SU-DHL-6 (cell line): ENCODE data around the gene RPTOR.

ENCODE experiments used
- H2AFZ ChIP-seq: fragments of 200-600 bp; sonication (generic); 2 replicates; pipeline ENCODE4 v1.6.1; 2014; ENCODE audit warnings: low read depth, mild to moderate bottlenecking, moderate library complexity, mixed read lengths, antibody characterized with exemption, low read length; ENCODE audit not compliant: severe bottlenecking
- H3F3A ChIP-seq: fragments of 200-600 bp; shearing (Covaris generic); 2 replicates; pipeline ENCODE4 v1.6.0; 2016; ENCODE audit warnings: antibody characterized with exemption, mild to moderate bottlenecking; ENCODE audit not compliant: insufficient read depth
- H3K27ac ChIP-seq: fragments of 200-600 bp; sonication (generic); 2 replicates; pipeline ENCODE4 v1.5.1; 2016; ENCODE audit warnings: low read depth, mild to moderate bottlenecking, low read length, moderate library complexity, mixed read lengths
- H3K27me3 ChIP-seq: fragments of 200-600 bp; sonication (generic), shearing (Covaris generic); 2 replicates; pipeline ENCODE4 v1.6.0; 2014; ENCODE audit warnings: mild to moderate bottlenecking, low read length
- H3K36me3 ChIP-seq: fragments of 200-600 bp; sonication (generic); 2 replicates; pipeline ENCODE4 v1.6.1; 2014; ENCODE audit warnings: mild to moderate bottlenecking, low read length, mixed read lengths
- H3K4me2 ChIP-seq: fragments of 300-600, 200-600 bp; shearing (Covaris generic), sonication (generic); 2 replicates; pipeline ENCODE4 v1.6.0; 2014; ENCODE audit warnings: low read length, low read depth, mild to moderate bottlenecking; ENCODE audit not compliant: poor library complexity, severe bottlenecking
- H3K4me3 ChIP-seq: fragments of 200-600 bp; sonication (generic); 2 replicates; pipeline ENCODE4 v1.5.1; 2014; ENCODE audit warnings: antibody characterized with exemption, low read length, mild to moderate bottlenecking, mixed read lengths; ENCODE audit not compliant: insufficient read depth, poor library complexity, severe bottlenecking
- H3K79me2 ChIP-seq: fragments of 200-600 bp; sonication (generic); 2 replicates; pipeline ENCODE4 v1.6.1; 2014; ENCODE audit warnings: mild to moderate bottlenecking, low read length, moderate library complexity; ENCODE audit not compliant: insufficient read depth
- H3K9ac ChIP-seq: fragments of 200-600 bp; sonication (generic); 2 replicates; pipeline ENCODE4 v1.7.0; 2014; ENCODE audit warnings: mild to moderate bottlenecking, low read length
- H3K9me2 ChIP-seq: fragments of 200-600 bp; sonication (generic); replicated peaks from 2 replicates; pipeline ENCODE4 v1.6.1; 2014; ENCODE audit warnings: low read length; ENCODE audit not compliant: insufficient read depth
- H3K9me3 ChIP-seq: fragments of 200-600 bp; sonication (generic); 2 replicates; pipeline ENCODE4 v1.6.1; 2014; ENCODE audit warnings: low read length, mixed read lengths; ENCODE audit not compliant: insufficient read depth
- H4K20me1 ChIP-seq: fragments of 200-600 bp; sonication (generic); 2 replicates; pipeline ENCODE4 v1.6.1; 2014; ENCODE audit warnings: low read depth, mild to moderate bottlenecking, antibody characterized with exemption, low read length, moderate library complexity, mixed read lengths
- EZH2phosphoT487 ChIP-seq: fragments of 200-600 bp; sonication (generic), shearing (Covaris generic); conservative IDR thresholded peaks from 2 replicates; pipeline ENCODE4 v1.6.1; 2018; ENCODE audit warnings: mild to moderate bottlenecking, antibody characterized with exemption, low read length, moderate library complexity, mixed read lengths
- TF ChIP-seq, protein P1 (sequence below): fragments of 200-600 bp; sonication (generic); IDR thresholded peaks from one replicate; pipeline ENCODE4 v1.5.1; 2017; ENCODE audit warnings: antibody characterized with exemption, mild to moderate bottlenecking, low read length, moderate library complexity; ENCODE audit not compliant: insufficient read depth, poor library complexity, severe bottlenecking

Gene RPTOR

DNA sequence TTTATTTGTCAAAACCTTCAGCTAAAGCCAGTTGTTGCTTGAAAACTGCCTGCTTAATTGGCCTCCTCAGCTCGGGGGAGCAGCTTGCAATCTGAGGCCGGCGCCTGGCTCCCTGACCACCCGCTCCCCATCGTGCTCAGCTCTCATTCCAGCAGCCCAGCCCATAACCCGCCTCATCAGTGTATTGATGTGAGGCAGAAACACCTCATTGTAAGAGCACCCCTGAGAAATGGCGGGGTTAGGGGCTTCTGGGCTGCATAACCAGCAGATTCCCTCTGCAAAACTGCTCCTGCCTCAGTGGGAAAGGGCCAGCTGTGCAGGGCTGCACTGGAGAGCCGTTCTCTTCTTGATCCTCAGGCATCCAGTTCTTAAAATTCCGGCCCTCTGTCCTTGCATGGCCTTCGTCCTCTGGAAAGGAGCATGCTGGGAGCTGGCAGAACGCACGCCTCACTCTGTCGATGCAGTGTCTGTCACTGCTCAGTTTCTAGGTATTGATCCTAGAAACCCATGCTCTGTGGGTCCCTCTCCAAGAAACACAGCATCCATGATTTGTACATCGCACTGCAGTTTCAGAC, 333.2 kb downstream of the RPTOR start:
- peak overlapping the region; percentile 24 for H3K4me2 ChIP-seq
- TF ChIP-seq EZH2phosphoT487: no peak
- TF ChIP-seq, protein P1, sequence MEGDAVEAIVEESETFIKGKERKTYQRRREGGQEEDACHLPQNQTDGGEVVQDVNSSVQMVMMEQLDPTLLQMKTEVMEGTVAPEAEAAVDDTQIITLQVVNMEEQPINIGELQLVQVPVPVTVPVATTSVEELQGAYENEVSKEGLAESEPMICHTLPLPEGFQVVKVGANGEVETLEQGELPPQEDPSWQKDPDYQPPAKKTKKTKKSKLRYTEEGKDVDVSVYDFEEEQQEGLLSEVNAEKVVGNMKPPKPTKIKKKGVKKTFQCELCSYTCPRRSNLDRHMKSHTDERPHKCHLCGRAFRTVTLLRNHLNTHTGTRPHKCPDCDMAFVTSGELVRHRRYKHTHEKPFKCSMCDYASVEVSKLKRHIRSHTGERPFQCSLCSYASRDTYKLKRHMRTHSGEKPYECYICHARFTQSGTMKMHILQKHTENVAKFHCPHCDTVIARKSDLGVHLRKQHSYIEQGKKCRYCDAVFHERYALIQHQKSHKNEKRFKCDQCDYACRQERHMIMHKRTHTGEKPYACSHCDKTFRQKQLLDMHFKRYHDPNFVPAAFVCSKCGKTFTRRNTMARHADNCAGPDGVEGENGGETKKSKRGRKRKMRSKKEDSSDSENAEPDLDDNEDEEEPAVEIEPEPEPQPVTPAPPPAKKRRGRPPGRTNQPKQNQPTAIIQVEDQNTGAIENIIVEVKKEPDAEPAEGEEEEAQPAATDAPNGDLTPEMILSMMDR: no peak
- 0 out of 2 replicates have a peak overlapping the region, but pooled peaks have one; percentile 18 for H3K9ac ChIP-seq
- H3K9me2 ChIP-seq: no peaks in the 10 kb centered on the region
- H3K27ac ChIP-seq: peak overlapping the region; percentile 77
- H4K20me1 ChIP-seq: no peaks in the 10 kb centered on the region
- H2AFZ ChIP-seq: no peak overlapping the region
- H3K4me3 ChIP-seq: no peak overlapping the region
- no peaks in the 10 kb centered on the region for H3K9me3 ChIP-seq
- H3K36me3 ChIP-seq: no peaks in the 10 kb centered on the region
- no peaks in the 10 kb centered on the region for H3F3A ChIP-seq
- no peaks in the 10 kb centered on the region for H3K27me3 ChIP-seq
- H3K79me2 ChIP-seq: no peaks in the 10 kb centered on the region

GRCh38 chr17:80878876-80879722, 334.5 kb downstream of the RPTOR start:
- Histone ChIP-seq H3K79me2 (no peaks in the 10 kb centered on the region), H3K36me3 (no peaks in the 10 kb centered on the region), H3K9me2 (no peaks in the 10 kb centered on the region), H3K27ac (no peak overlapping the region), H3K9me3 (no peaks in the 10 kb centered on the region), H3F3A (no peaks in the 10 kb centered on the region), H3K4me2 (no peak overlapping the region), H3K4me3 (no peak overlapping the region), H3K9ac (no peak overlapping the region), H4K20me1 (no peaks in the 10 kb centered on the region), H2AFZ (no peak overlapping the region), H3K27me3 (no peaks in the 10 kb centered on the region)
- TF ChIP-seq, protein P1: no peak
- TF ChIP-seq EZH2phosphoT487: no peak

DNA sequence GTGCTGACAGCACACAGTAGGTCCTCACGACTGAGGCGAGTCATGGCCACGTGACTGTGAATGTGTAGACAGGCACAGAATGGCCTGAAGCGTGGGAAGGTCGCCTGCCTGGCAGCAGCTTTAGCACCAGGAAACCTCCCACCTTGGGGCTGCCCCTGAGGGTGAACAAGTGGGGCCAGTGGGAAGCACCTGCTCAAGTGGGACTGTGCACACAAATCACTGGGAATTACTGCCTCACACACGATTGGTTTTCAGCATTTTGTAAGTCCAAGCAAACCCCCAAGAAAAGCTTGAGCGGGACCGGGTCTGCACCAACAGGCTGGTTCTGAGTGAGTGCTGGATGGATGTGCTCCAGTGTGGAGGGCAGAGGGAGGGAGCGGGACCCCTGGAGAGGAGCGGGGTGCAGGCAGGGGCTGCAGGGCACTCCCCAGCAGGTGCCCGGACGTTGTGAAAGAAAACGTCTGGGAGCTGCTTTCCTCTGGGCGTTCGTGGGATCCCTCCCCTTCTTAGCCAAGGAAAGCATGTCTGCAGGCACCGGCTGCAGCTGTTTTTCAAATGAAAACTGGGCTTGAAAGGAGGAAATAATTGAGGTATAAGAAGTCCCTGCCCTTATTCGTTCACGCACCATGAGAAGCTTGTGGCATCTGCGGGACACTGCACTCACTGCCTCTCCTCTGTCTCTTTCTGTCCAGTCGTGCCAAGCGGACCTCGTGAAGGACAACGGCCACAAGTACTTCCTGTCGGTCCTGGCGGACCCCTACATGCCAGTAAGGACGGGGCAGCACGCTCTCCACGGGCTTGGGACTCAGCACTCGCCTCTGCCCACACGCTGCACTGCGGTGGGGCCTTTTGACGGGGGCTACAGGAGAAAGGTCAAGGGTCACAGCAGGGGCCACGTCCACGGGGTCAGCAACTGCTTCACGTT, 335.3 kb downstream of the RPTOR start:
- no peaks in the 10 kb centered on the region for H3F3A ChIP-seq
- TF ChIP-seq EZH2phosphoT487: no peak
- TF ChIP-seq, protein P1: no peak
- H3K9me3 ChIP-seq: no peaks in the 10 kb centered on the region
- no peaks in the 10 kb centered on the region for H3K9me2 ChIP-seq
- H3K4me3 ChIP-seq: no peak overlapping the region
- H3K27me3 ChIP-seq: no peaks in the 10 kb centered on the region
- H3K27ac ChIP-seq: no peak overlapping the region
- H3K9ac ChIP-seq: no peak overlapping the region
- H4K20me1 ChIP-seq: no peaks in the 10 kb centered on the region
- H3K36me3 ChIP-seq: no peaks in the 10 kb centered on the region
- H2AFZ ChIP-seq: no peak overlapping the region
- no peaks in the 10 kb centered on the region for H3K79me2 ChIP-seq
- H3K4me2 ChIP-seq: no peak overlapping the region
